GM21528 (cell line): Measurements from ENCODE around the gene HIP1.
"Not testable (repeated sequence)": the region's sequence is repeated elsewhere in the genome, so short reads cannot be mapped to it uniquely, and the experiment has no call there.

Experiments
- ATAC-seq: cut with Tn5 transposase; IDR thresholded peaks from one replicate; pipeline ENCODE4 v1.9.1; 2021; ENCODE audit warnings: mild to moderate bottlenecking, moderate library complexity; ENCODE audit not compliant: unreplicated experiment, low FRiP score

Gene HIP1

GRCh38 chr7:75717746-75718145, 21.0 kb downstream of the HIP1 start:
- ATAC-seq, result not testable (repeated sequence)

- ATAC-seq, result no peak
These were observed 21.6 kb downstream of the HIP1 start for GRCh38 chr7:75716992-75717626.

- no peak for ATAC-seq
These were observed 22.9 kb downstream of the HIP1 start for GRCh38 chr7:75715864-75716263.

GRCh38 chr7:75712517-75713361, 26.0 kb downstream of the HIP1 start:
- ATAC-seq, result no peak

GRCh38 chr7:75711656-75712514, 26.9 kb downstream of the HIP1 start:
- no peak for ATAC-seq

GRCh38 chr7:75711076-75711475, 27.7 kb downstream of the HIP1 start:
- no peak for ATAC-seq

DNA sequence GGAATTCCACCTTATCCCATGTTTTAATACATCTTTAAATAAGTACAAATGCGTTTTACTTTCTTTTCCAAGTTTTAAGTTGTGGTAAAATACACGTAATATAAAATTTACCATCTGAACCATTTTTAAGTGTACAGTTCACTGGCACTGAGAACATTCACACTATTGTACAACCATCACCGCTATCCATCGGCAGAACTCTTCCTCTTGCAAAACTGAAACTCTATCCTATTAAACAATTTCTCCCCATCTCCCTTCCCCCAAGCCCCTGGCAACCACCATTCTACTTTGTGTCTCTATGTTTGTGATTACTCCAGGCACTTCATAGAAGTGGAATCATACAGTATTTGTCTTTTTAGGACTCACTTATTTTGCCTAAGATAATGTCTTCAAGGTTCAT, 33.8 kb downstream of the HIP1 start:
- ATAC-seq, result no peak

- ATAC-seq, result no peak
These were observed 36.2 kb downstream of the HIP1 start for GRCh38 chr7:75702515-75702914.

DNA sequence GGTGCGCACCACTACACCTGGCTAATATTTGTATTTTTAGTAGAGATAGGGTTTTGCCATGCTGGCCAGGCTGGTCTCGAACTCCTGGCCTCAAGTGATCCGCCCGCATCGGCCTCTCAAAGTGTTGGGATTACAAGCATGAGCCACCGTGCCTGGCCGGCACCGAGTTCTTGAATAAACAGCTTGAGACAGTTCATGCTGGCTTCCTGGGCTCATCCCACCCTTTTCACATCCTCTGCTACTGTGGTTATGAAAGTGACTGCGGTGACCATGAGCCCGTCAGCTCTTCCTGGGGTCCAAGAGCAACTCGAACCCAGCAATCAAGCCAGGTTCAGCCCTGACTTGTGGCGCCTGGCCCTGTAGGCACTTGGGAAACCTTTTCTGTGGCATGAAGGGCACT, 38.7 kb downstream of the HIP1 start:
- no peak for ATAC-seq

DNA sequence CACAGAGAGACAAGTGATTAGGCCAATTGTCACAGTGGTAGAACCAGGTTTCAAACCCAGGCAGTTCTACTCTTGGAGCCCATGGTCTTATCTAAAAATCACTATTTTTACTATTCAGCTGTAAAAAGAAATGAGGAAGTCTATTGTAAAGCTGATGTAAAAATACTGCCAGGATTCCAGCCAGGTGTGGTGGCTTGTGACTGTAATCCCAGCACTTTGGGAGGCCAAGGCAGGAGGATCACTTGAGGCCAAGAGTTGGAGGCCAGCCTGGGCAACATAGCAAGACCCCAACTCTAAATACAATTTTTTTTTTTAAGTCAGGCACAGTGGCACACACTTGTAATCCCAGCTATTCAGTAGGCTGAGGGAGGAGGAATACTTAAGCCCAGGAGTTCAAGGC, 40.4 kb downstream of the HIP1 start:
- ATAC-seq, result no peak

DNA sequence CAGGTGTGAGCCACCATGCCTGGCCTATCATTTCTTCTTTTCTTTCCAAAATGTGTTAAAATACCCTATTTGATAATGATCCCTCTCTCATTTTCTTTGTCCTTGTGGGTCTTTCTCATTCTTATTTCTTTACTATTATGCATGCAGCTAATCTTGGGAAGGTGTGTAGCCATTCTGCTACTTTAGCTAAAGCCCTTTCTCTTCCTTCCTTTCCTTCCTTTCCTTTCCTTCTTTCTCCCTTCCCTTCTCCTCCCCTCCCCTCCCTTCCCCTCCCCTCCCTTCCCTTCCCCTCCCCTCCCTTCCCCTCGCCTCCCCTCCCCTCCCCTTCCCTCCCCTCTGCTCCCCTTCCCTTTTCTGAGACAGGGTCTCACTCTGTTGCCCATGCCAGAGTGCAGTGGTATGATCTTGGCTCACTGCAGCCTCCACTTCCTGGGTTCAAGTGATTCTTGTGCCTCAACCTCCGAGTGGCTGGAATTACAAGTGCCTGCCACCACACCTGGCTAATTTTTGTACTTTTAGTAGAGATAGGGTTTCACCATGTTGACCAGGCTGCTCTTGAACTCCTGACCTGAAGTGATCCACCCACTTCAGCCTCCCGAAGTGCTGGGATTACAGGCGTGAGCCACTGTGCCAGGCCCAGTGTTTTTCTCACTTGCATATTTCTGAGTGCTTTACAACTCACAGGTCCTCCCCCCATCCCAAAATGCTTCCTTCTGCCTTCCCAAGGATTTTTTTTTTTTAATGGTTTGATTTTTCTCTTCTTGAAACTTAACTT, 42.3 kb downstream of the HIP1 start:
- ATAC-seq, result no peak

GRCh38 chr7:75694638-75695399, 43.9 kb downstream of the HIP1 start:
- no peak for ATAC-seq

GRCh38 chr7:75693668-75694067, 45.1 kb downstream of the HIP1 start:
- ATAC-seq, result not testable (repeated sequence)

- ATAC-seq, result no peak
These were observed 46.8 kb downstream of the HIP1 start for GRCh38 chr7:75691793-75692543.

GRCh38 chr7:75690121-75690523, 48.6 kb downstream of the HIP1 start:
- ATAC-seq, result no peak

DNA sequence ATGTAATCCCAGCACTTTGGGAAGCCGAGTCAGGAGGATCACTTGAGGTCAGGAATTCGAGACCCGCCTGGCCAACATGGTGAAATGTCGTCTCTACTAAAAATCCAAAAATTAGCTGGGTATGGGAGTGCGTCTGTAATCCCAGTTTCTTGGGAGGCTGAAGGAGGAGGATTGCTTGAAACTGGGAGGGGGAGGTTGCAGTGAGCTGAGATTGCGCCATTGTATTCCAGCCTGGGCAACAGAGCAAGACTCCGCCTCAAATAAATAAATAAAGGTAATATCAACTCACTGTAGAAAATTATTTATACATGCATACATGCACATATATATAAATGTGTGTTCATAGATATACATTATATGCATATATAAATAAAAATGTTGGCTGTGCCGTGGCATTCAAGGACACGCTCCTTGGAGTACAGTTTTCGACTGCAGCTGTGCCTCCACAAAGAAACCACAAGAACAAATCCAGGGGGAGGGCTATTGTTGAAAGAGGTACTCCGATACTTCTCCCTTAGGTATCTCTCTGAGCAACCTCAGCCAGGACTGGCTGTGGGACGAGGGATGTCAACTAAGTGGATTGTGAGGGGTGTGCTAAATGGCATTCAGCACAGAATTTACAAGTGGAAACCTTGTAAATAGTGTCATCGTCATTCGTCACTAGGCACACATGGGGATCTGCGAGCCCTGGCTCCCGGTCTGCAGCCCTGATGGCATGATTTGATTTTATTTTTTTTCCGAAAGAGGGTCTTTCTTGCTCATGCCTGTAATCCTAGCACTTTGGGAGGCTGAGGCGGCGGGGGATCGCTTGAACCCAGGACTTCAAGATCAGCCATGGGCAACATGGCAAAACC, 49.3 kb downstream of the HIP1 start:
- ATAC-seq, result no peak

DNA sequence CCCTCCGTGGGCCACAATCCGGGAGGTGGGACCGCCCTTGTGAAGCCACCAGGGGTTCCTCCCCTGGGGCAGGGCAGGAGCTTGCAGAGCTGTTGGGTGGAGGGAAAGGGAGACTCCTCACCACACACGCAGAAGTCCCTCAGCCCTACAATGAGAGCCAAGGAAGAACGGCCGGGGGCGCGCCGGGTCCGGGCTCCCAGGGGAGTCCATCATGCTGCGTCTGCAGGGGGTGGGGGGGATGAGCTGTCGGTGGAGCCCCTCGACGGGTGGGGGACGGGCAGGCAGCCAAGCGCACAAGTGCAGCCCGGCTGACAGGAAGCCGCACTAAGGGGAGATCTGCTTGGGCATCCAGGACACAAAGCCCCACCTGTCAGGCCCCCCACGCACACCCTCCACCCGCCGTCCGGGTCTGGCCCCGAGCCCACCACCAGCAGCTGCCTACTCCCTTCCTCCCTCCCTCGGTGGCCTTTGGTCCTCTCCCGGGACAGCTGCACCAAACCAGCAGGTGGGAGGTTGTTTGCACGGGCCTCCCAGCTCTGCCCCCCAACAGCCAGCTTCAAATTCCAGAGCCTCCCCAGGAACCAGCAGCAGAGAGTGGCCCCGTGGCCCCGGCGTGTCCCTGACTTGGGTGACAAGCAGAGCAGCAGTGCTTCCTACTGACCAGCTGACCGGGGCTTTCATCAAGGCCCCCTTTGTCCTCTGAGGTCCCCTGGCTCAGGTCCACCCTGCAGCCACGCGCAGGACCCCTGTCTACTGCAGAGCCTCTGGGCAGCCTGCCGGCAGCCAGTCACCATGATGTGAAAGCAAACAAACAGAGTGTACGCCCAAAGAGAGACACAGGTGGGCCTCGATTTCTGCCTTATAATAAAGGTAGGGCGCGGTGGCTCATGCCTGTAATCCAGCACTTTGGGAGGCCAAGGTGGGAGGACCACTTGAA, 50.3 kb downstream of the HIP1 start:
- no peak for ATAC-seq
